PC-9 (cell line): ENCODE results near the gene FCHSD1. TPM values are rescaled to one million over a fixed set of nuclear protein-coding genes. Genes with fewer than 3 reads are reported as not detected.
A peak's percentile ranks its signal among the peaks of the same experiment; 100 is the strongest.

Experiments
- BruUV-seq: library from RNA; stranded (reverse); fragments of 400-500 nt; replicated peaks from 2 replicates; lab custom pipeline; 2021; lab: Mats Ljungman, UMichigan
- CTCF ChIA-PET: fragments of 300-600 bp; sonication (Branson Sonifier 250); formaldehyde crosslinking; loops from one replicate; lab custom pipeline; 2022; ENCODE audit warnings: antibody characterized with exemption; lab: Charles Lee
- POLR2A ChIA-PET: fragments of 300-600 bp; sonication (Branson Sonifier 250); formaldehyde crosslinking; loops from one replicate; lab custom pipeline; 2022; ENCODE audit warnings: antibody characterized with exemption; ENCODE audit not compliant: unreplicated experiment; lab: Charles Lee
- DNase-seq, 2 experiments: peaks; one replicate each; pipeline versions ENCODE4 v3.0.0 to v3.0.0-alpha.2; 2015 to 2022; ENCODE audit warnings: mixed read lengths in 1 of 2
- H2AFZ ChIP-seq: fragments of 200-600 bp; sonication (generic); 2 replicates; pipeline ENCODE4 v1.8.1; 2017; ENCODE audit warnings: antibody characterized with exemption
- H3F3A ChIP-seq: fragments of 200-600 bp; sonication (generic); 2 replicates; pipeline ENCODE4 v1.8.1; 2017; ENCODE audit warnings: antibody characterized with exemption, mild to moderate bottlenecking, low read depth; ENCODE audit not compliant: insufficient read depth
- H3K27ac ChIP-seq: fragments of 200-600 bp; sonication (generic); 2 replicates; pipeline ENCODE4 v1.6.1; 2016; ENCODE audit warnings: mixed run types
- H3K27me3 ChIP-seq: fragments of 200-600 bp; sonication (generic); 2 replicates; pipeline ENCODE4 v1.6.1; 2016; ENCODE audit warnings: low read depth, mixed run types; ENCODE audit not compliant: insufficient read depth
- H3K36me3 ChIP-seq: fragments of 200-600 bp; sonication (generic); 2 replicates; pipeline ENCODE4 v1.6.1; 2016; ENCODE audit warnings: low read depth, mixed run types
- H3K4me1 ChIP-seq: fragments of 200-600 bp; sonication (generic); replicated peaks from 2 replicates; pipeline ENCODE4 v1.6.1; 2016; ENCODE audit warnings: mixed run types; ENCODE audit not compliant: insufficient read depth
- H3K4me2 ChIP-seq: fragments of 200-600 bp; sonication (generic); 2 replicates; pipeline ENCODE4 v1.6.1; 2017; ENCODE audit warnings: mixed run types
- H3K4me3 ChIP-seq: fragments of 200-600 bp; sonication (generic); 2 replicates; pipeline ENCODE4 v1.6.1; 2016; ENCODE audit warnings: mixed run types
- H3K79me2 ChIP-seq: fragments of 200-600 bp; sonication (generic); 2 replicates; pipeline ENCODE4 v1.6.1; 2017; ENCODE audit warnings: low read depth, mixed run types
- H3K9me2 ChIP-seq: fragments of 200-600 bp; sonication (generic); 2 replicates; pipeline ENCODE4 v1.8.1; 2017; ENCODE audit warnings: mild to moderate bottlenecking; ENCODE audit not compliant: insufficient read depth
- H3K9me3 ChIP-seq: fragments of 200-600 bp; sonication (generic); 2 replicates; pipeline ENCODE4 v1.8.1; 2016; ENCODE audit warnings: low read depth; ENCODE audit not compliant: insufficient read depth
- H4K20me1 ChIP-seq: fragments of 200-600 bp; sonication (generic); 2 replicates; pipeline ENCODE4 v1.8.1; 2017; ENCODE audit not compliant: insufficient read depth
- CTCF ChIP-seq: fragments of 200-600 bp; sonication (generic); conservative IDR thresholded peaks from 2 replicates; pipeline ENCODE4 v1.6.1; 2017; ENCODE audit warnings: mixed run types, antibody characterized with exemption, mild to moderate bottlenecking, moderate library complexity
- EZH2 ChIP-seq: fragments of 200-600 bp; sonication (generic); IDR thresholded peaks from 2 replicates; pipeline ENCODE4 v1.8.0; 2017; ENCODE audit warnings: antibody characterized with exemption, low read depth
- intact Hi-C: fragments of 100-400 bp; cut with micrococcal nuclease; formaldehyde crosslinking; loops from one replicate; pipeline ENCODE4 v1.10.0; 2022; ENCODE audit not compliant: unreplicated experiment
- total RNA-seq: library from RNA; stranded (reverse); gene quantifications from 2 replicates; pipeline ENCODE4 v1.2.3, GENCODE V29; 2021

Gene FCHSD1
- total RNA-seq, 1 experiment from 2014 or later = 36.4 TPM

GRCh38 chr5:141692533-141692888 is 41.3 kb upstream of the FCHSD1 start:
- Histone ChIP-seq H3K27ac (no peak overlapping the region), H2AFZ (no peak overlapping the region), H3K9me2 (no peaks in the 10 kb centered on the region), H3K27me3 (no peaks in the 10 kb centered on the region), H3K9me3 (no peaks in the 10 kb centered on the region), H3K4me3 (peak overlapping the region; percentile 46; the same call in 1 of the 2 replicates), H3K36me3 (no peaks in the 10 kb centered on the region), H3K79me2 (no peaks in the 10 kb centered on the region), H3K4me1 (peaks cover 53% of the 10 kb centered on the region), H3K4me2 (peak overlapping the region; percentile 80), H4K20me1 (no peaks in the 10 kb centered on the region), H3F3A (peaks cover 37% of the 10 kb centered on the region)
- no TSS peak for BruUV-seq
- CTCF ChIA-PET = interaction anchor here (0.5 to 2.5 kb wide), 8 partner anchors 10 to 276 kb away, joined by 3 to 26 read pairs (median 4); partner anchors contain the start of genes PCDH1 and RNF14
- intact Hi-C loops = loop anchor here (1.0 kb wide), 4 partner anchors 27 to 452 kb away; no protein-coding TSS in a partner anchor
- TF ChIP-seq EZH2 (no peak), CTCF (no peak)
- POLR2A ChIA-PET = interaction anchor here (0.6 to 1.0 kb wide), 3 partner anchors 187 to 329 kb away, joined by 3 to 4 read pairs (median 3); no protein-coding TSS in a partner anchor
- peak in 1 of 2 experiments; percentile 17 for DNase-seq

- peak; percentile 93 for TF ChIP-seq CTCF
- no peak for TF ChIP-seq EZH2
- peaks cover 48% of the 10 kb centered on the region for H3K4me1 ChIP-seq
- POLR2A ChIA-PET = interaction anchor here (0.7 to 1.0 kb wide), 2 partner anchors 187 to 329 kb away, joined by 3 read pairs; no protein-coding TSS in a partner anchor
- peaks cover 32% of the 10 kb centered on the region for H3F3A ChIP-seq
- no peaks in the 10 kb centered on the region for H4K20me1 ChIP-seq
- peak overlapping the region; percentile 80 for H3K4me2 ChIP-seq
- no peak overlapping the region for H2AFZ ChIP-seq
- no peaks in the 10 kb centered on the region for H3K36me3 ChIP-seq
- no peak overlapping the region for H3K27ac ChIP-seq
- no TSS peak for BruUV-seq
- H3K79me2 ChIP-seq = no peaks in the 10 kb centered on the region
- H3K9me3 ChIP-seq = no peaks in the 10 kb centered on the region
- intact Hi-C loops = loop anchor here (1.0 kb wide), 4 partner anchors 27 to 452 kb away; no protein-coding TSS in a partner anchor
- peak overlapping the region; percentile 46; the same call in 1 of the 2 replicates for H3K4me3 ChIP-seq
- no peaks in the 10 kb centered on the region for H3K9me2 ChIP-seq
- CTCF ChIA-PET = interaction anchor here (0.5 to 2.5 kb wide), 10 partner anchors 19 to 301 kb away, joined by 3 to 26 read pairs (median 4); partner anchors contain the start of genes PCDH1 and RNF14
- DNase-seq = peak; percentile 71 to 89
- H3K27me3 ChIP-seq = no peaks in the 10 kb centered on the region
Measured at GRCh38 chr5:141691867-141692532, 40.8 kb upstream of the FCHSD1 start.

- no peak for DNase-seq
- H3K27me3 ChIP-seq = no peaks in the 10 kb centered on the region
- H3K9me2 ChIP-seq = no peaks in the 10 kb centered on the region
- peaks cover 26% of the 10 kb centered on the region for H3F3A ChIP-seq
- H3K36me3 ChIP-seq = no peaks in the 10 kb centered on the region
- ChIA-PET CTCF (interaction anchor here (0.6 to 2.5 kb wide), 7 partner anchors 19 to 302 kb away, joined by 3 to 26 read pairs (median 5); partner anchors contain the start of genes PCDH1 and RNF14), POLR2A (interaction anchor here (1.0 kb wide), 1 partner anchor 188 kb away, joined by 3 read pairs; no protein-coding TSS in a partner anchor)
- H2AFZ ChIP-seq = no peak overlapping the region
- H3K4me2 ChIP-seq = no peak overlapping the region; the same call in 1 of the 2 replicates
- H3K4me3 ChIP-seq = no peak overlapping the region
- intact Hi-C loops = no loop called here
- BruUV-seq = no TSS peak
- peaks cover 42% of the 10 kb centered on the region for H3K4me1 ChIP-seq
- no peaks in the 10 kb centered on the region for H4K20me1 ChIP-seq
- no peaks in the 10 kb centered on the region for H3K79me2 ChIP-seq
- H3K9me3 ChIP-seq = no peaks in the 10 kb centered on the region
- TF ChIP-seq EZH2 (no peak), CTCF (no peak)
- no peak overlapping the region for H3K27ac ChIP-seq
Measured at GRCh38 chr5:141691286-141691866, 40.2 kb upstream of the FCHSD1 start.
